Activated CD8-positive, alpha-beta memory T cell treated with anti-CD3 and anti-CD28 coated beads for 24 hours (primary cell): ENCODE data around the gene LRRTM4.
"Not testable (repeated sequence)": the region's sequence is repeated elsewhere in the genome, so short reads cannot be mapped to it uniquely, and the experiment has no call there.

Experiments
- DNase-seq: peaks from one replicate; pipeline ENCODE4 v3.0.0-alpha.2; 2020

Gene LRRTM4

DNA sequence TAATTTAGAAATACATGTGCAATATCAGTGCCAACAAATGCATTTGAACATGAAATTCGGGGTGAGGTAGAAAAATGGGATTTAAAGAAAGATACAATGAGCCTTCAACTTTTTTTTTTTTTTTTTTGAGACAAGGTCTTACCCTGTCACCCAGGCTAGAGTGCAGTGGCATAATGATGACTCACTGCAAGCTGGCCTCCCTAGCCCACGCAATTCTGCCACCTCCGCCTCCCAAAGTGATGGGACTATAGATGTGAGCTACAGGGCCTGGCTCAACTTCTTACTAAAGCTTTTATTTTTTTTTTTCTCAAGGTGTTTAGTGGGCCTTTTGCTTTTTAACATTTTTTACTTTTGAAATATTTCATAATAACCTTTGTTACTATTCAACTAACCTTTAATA lies 365.6 kb downstream of the LRRTM4 start:
- no peak for DNase-seq

DNA sequence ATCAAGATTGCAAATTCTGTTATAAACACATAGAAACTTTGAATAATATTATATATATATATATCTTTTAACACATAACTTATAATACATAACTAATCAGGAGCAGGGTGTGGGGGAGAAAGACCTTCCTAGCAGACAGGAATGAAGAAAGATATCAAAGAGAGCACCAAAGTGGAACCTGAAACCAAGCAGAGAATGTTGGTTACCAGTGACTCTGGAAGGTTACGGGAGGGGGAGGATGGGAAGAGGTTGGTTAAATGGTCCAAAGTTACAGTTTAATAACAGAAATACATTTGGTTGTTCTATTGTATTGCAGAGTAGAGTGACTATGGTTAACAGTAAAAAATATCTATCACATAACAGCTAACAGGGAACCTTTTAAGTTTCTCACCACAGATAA lies 366.7 kb downstream of the LRRTM4 start:
- no peak for DNase-seq

DNA sequence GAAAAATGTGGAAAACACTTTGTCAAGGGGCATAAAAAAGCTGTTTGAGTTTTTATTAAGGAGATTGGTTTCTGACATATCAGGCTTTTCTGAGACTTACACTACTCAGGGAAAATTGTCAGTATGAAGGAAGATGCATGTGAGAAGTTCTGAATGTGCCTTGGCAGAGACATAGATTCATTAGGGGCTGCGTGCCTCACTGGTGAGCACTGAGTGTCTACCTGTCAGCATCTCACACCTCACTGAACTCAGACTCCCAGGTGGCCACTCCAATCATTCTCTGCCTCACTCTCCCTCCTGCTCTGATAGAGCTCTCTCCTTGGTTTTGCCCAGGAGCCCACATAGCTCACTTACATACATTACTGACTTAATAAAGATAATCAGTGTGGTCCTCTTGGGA lies 372.6 kb downstream of the LRRTM4 start:
- DNase-seq = no peak

DNA sequence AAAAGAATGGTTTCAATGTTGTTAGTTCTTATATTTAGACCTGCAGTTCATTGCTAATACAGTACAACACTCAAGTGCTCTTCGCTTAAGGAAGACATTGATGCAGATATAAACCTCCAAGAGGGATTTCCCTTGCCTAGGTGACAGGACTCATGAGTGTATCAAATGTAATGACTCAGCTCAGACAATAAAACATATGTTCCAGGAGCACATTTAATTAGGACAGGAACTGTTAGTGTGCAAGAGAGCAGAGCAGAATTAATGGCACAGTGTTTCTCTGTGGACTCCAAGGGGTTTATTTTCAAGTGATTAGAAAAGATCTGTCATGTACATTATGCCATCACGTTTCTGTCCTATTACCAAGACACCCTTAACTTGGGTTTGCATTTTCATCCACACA lies 375.0 kb downstream of the LRRTM4 start:
- no peak for DNase-seq

DNA sequence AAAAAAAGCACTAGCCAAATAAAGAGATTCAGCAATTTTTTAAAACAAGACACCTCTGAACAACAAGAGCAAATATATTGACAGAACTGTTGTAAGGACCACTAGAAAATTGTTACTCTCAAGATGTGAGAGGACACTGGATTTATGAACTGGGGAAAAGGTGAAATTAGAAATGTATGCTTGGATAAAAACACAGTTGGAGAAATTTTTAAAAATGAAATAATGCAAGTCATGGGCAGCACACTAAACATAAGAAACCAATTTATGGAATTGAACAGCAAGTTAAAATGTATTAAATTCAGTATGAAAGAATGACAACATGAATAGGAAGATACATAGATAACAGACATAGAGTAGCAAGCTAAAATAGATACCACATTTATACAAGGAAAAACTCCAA lies 377.4 kb downstream of the LRRTM4 start:
- no peak for DNase-seq

DNA sequence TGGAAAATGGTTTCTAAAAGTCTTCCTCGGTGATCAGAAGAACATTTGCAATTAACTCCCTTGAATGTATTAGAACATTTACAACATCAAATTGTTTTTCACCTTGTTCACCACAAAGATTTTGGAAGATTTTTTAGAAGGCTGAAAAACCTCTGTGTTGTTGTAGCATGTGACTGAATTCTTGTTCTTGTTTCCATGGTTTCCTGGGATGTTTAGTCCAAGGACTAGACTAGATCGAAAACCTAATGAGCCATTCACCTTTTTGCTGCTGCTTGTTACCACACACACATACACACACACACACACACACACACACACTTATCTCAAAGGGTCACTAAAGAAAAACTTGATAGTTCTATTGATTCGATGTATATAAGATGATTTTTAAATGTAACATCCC lies 380.0 kb downstream of the LRRTM4 start:
- DNase-seq = no peak

DNA sequence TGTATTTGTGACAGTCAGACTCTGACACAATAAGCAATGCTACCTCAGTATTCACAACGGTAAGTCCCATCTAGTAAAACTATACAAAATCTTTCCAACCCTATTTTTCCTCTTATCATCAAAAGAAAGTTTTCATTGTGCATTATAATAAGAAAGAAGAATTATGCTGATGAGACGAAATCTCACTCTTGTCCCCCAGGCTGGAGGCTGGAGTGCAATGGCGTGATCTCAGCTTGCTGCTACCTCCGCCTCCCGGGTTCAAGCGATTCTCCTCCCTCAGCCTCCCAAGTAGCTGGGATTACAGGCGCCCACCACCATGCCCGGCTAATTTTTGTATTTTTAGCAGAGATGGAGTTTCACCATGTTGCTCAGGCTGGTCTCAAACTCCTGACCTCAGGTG lies 393.7 kb downstream of the LRRTM4 start:
- not testable (repeated sequence) for DNase-seq

DNA sequence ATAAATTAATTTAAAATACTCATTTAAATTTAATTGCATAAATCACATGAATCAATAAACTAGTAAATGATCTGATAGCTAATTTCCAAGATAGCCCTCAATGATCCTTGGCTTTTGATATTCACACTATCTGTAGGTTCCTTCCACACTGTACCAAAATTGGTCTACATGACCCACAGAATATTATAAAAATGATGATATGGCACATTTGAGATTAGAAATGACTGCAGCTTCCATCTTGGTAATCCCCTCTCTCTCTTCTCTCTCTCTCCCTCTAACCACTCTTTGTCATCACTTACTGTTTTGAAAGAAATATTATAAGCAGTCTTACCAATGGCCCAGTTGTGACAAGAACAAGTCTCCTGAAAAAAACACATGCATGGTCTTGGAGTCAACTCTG lies 394.8 kb downstream of the LRRTM4 start:
- DNase-seq = no peak

DNA sequence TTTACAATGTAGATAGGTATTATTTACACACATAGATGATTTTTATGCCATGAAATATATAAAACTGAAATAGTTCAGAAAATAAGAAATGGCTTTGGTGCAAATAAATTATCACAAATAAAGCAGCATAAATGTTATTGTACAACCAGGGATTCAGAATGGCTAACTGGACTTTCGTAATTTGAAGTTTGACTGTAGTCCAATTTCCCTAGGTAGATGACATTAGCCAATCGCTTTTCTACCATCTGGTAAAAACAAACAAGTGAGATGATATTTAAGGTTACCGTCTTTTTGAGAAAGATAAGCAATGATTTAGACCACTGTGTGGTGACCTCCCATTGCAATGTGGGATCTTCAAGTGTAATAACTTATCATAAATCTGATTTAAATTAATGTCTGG lies 400.7 kb downstream of the LRRTM4 start:
- DNase-seq = no peak

DNA sequence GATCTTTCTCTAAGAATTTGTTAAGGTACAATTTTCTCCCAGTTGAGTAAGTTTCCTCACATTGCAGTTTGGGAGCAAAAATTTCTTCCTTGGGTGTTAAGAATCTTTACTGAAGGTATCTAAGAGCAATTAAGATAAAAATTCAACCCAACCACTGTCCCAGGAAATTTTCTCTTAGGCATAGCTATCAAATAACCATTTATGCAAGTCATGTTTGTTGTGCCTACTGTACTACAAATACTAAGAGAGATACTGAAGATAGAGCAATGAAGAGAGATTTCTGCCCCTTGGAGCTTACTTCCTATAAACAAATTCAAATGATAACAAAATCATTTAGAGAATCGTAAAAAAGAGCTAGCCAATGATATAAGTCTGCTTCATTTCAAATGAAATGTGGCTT lies 402.8 kb downstream of the LRRTM4 start:
- DNase-seq = no peak

DNA sequence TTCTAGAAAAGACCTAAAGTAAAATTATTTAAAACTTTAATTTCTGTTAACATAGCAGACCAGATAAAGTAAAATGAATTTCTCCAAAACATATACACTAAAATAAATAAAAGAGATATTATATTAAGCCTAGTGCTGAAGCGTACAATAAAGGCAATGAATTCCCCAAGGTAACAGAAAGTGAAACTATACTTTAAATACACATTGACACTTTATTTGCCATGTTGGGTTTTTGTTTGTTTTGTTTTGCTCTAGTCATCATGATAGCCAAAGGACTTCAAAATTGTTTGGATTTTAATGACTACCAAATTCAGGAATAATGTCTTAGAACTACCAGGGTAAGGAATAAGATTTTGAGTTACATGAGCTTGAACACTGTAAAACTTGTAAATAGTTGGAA lies 413.3 kb downstream of the LRRTM4 start:
- no peak for DNase-seq

DNA sequence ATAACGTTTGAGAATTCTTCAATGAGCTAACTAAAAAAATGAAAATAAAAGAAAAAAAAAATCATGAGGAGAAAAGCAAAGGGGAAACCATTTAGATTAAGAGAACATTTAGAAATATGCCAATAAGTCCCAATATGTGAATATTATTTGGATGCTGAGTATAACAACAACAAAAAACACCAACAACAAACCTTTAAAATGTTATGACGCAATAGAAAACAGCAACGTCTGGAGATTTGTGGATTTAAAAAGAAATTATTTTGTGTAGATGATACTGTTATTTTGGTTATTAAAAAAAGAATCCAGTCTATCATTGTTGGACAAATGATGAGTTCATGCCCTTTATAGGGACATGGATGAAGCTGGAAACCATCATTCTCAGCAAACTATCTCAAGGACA lies 417.2 kb downstream of the LRRTM4 start:
- no peak for DNase-seq

DNA sequence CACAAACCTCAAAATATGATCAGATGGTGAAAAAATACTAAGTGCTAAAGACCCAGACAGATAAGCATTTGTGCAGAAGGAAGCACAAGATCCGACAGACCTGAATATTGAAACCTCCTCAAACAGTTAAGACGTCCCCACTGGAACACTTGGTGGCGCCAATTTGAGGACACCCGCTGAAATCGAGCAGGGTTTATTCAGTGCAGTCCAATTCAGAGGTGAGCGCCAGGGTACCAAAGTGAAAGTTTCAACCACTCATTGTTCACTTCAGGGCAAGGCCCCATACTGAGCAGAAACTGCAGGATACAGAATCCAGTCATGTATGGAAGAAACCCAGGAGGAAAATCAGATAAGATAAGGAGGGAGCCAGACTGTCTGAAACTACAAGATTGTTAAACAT lies 417.6 kb downstream of the LRRTM4 start:
- no peak for DNase-seq

DNA sequence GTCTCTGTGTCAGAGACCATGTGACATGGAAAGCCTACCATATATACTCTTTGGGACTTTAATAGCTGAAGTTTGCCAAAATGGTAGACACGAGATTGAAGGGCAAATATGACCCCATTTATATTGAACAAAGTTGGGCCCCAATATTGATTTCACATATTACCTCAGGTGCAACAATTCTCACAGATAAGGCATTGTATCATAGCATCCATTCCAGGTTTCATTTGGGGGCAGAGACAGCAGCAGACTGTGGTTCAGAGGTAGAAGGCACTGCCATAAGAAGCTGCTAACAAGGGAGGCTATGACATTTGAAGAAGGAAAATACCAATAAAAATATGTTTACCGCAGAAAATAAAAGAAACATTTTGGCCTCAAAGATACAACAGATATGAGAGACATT lies 419.2 kb downstream of the LRRTM4 start:
- no peak for DNase-seq

DNA sequence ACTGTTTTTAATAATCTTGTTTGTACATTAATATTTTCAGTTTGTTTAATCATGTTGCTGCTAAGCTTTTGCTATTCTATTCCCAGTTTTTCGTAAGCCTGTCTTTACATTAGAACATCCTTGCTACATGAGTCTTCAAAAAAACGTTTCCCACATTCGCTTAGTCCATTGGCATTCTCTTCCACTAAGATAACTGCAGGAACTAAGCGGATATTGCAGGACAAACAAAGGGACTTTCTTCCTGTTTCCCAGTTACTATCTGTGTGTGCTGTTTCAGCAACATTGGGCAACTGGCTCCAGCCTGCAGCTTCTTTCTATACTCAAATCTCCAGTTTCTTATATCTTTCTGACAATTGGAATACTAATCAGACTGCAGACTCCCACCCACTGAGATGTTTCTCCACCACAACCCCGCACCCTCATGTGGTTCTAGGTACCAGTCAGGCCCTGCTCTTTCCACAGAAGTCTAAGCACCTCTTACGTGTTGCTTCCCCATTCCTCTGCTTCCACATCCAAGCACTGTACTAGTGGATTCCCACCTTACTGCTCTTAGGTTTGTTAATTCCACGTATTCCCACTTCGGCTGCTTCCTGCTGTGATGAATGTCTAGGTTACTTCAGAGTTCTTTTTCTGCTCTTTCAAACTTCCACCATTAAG lies 420.3 kb downstream of the LRRTM4 start:
- DNase-seq = no peak

DNA sequence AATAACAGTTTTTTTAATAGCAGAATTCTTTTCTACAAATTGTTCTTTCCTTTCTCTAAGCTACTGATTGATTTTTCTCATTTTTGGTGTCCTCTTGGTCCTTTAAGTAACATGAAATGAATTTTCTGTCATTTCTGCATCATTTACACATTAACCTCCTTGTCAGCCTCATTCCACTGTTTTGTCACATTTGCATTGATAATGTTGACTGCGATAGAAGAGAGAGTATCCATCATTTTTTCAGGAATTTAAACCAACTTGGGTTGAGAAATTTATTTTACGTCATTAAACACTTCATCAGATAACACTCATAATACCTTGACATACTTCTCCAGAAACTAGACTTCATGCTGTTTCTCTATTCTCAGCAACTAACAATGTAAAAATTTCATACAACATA lies 422.2 kb downstream of the LRRTM4 start:
- no peak for DNase-seq

DNA sequence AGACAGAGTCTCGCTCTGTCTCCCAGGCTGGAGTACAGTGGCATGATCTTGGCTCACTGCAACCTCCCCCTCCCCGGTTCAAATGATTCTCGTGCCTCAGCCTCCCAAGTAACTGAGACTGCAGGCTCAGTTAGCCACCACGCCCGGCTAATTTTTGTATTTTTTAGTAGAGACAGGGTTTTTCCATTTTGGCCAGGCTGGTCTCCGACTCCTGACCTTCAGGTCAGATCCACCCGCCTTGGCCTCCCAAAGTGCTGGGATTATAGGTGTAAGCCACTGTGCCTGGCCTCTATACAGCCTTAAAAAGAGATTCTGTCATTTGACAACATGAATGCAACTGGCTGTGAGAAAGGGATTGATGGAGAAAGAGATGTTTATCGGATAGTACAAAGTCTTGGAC lies 426.7 kb downstream of the LRRTM4 start:
- not testable (repeated sequence) for DNase-seq

DNA sequence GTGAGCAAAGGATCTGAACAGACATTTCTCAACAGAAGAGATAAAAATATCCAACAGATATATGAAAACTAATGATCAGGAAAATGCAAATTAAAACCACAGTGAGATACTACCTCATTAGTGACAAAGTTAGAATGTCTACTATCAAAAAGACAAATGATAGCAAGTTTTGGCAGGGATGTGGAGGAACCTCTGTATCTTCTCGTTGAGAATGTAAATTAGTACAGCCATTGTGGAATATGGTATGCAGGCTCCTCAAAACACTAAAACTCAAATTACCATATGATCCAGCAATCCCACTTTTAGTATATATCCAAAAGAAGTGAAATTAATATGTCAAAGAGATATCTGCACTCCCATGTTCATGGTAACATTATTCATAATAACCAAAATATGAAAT lies 427.1 kb downstream of the LRRTM4 start:
- no peak for DNase-seq

DNA sequence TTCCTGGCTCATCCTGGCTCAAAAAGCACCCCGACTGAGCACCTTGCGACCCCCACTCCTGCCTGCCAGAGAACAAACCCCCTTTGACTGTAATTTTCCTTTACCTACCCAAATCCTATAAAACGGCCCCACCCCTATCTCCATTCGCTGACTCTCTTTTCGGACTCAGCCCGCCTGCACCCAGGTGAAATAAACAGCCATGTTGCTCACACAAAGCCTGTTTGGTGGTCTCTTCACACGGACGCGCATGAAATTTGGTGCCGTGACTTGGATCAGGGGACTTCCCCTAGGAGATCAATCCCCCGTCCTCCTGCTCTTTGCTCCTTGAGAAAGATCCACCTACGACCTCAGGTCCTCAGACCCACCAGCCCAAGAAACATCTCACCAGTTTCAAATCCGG lies 433.8 kb downstream of the LRRTM4 start:
- DNase-seq = not testable (repeated sequence)

DNA sequence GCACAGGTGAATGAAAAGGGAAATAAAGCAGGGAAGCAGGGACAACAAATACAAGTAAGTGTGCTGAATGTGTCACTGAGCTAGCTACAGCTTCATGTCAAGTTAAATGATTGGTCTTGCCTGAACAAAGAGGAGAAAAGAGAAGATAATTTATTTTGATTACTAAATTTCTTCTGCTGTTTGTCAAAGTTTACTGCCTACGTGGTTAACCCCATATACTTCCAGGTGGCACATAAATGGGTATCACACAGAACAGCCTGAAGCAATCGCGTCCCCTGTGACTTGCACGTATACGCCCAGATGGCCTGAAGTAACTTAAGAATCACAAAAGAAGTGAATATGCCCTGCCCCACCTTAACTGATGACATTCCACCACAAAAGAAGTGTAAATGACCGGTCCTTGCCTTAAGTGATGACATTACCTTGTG lies 434.2 kb downstream of the LRRTM4 start:
- no peak for DNase-seq

DNA sequence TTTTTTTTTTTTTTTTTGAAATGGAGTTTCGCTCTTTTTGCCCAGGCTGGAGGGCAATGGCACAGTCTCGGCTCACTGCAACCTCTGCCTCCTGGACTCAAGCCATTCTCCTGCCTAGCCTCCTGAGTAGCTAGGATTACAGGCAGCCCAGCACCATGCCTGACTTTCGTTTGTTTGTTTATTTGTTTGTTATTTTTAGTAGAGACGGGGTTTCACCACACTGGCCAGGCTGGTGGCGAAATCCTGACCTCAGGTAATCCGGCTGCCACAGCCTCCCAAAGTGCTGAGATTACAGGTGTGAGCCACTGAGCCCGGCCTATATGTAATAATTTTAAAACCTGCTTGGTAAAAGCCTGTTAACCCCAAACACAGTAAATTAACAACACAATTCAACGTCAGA lies 435.7 kb downstream of the LRRTM4 start:
- no peak for DNase-seq

DNA sequence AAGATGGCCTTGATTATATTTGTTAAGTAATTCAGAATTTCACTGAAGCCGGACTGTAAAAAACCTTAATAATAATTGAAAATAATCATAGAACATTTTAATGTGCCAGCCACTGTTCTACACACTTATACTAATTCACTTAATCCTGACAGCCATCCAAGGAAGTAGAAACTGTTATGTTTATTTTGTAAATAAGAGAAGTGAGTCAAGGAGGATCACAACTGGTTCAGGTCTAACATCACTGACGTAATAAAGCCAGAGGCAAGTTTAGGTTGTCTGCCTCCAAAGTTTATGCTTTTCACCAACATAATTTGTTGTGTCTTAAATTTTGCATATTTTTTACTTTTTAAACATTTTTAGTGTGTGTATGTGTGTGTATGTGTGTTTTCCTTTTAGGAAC lies 436.1 kb downstream of the LRRTM4 start:
- no peak for DNase-seq

DNA sequence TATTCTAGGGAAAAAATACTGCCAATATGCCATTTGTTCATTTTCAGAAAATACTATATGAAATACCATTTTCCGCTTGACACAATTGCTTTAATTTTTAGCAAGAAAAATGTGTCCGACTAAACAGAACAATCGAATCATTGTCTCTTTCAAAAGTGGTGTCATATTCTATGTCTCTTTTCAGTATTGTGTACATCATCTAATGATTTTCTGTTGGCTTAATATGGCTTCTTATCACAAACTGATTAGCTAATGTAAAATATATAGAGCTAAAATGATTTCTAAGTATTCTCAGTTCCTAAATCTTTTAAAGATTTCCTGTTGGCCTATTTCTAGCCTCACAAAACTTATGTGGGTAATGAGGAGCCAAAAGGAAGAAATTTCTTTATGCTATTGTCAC lies 436.6 kb downstream of the LRRTM4 start:
- DNase-seq = no peak

DNA sequence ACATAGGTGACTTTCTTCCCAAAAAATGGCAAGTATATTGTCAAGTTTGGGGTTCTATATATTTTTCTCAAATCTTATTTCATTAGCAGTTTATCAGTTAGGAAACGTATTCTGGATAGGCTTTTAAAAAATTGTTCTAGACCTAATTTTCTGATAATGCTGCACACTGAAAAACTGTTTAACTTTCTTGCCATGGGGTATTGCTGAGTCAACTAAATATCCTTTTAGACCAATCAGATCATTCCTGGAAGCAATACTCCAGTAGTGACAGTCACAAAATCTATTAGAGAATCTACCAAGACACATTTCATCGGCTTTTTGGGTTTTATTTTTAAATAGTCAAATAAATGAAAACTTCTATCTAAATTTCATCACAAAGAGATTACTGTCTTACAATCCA lies 440.6 kb downstream of the LRRTM4 start:
- no peak for DNase-seq

DNA sequence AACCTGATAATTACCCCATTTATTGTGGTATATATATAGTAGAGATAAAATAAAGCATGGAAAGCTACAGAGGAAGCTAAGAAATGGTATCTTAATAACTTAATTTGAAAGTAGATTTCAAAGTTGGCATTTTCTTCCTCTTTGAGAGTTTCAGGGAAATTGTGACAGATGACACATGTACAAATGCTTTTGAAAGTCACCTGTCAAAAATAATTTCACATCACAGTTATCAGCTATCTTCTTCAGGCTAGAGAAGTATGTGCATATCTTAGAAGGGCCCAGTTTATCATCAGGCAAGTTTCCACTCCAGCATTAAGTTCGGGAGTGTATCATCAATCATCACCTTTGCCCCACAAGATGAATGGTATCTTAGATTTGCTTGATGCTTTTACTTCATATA lies 457.9 kb downstream of the LRRTM4 start:
- no peak for DNase-seq

DNA sequence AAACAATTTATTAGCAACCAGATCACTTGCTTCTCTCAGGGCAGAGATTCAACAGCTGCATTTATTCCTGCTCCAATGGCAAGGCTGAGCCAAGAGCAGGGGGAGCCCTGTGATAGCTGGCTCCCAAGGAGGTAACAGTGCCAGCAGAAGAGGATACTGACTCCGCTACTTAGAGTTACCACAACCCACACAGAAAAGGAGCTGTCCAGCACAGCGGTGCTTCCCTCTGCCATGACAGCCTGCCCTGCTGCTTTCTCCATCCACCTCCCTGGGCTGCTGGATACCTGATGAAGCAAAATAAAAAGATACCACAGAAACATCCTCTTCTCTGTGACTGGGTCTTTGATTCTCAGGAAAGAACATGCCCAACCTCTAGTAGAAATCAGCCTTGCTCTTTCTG lies 467.2 kb downstream of the LRRTM4 start:
- no peak for DNase-seq
